Forelimb muscle (tissue), 1 donor: ENCODE results near the gene TP53TG5. TPM values are rescaled to one million over a fixed set of nuclear protein-coding genes. Genes with fewer than 3 reads are reported as not detected.

Source experiments
- DNase-seq: peaks from one replicate; pipeline ENCODE4 v3.0.0-alpha.2; 2013; ENCODE audit warnings: low read depth
- polyA plus RNA-seq: library from polyadenylated mRNA; unstranded; fragments of 120-200 nt; gene quantifications from one replicate; pipeline ENCODE4 v1.2.1, GENCODE V29; 2013; ENCODE audit not compliant: insufficient read length

Gene TP53TG5
- polyA plus RNA-seq, 1 donor = 0.68 TPM

GRCh38 chr20:45325371-45325770, 52.8 kb downstream of the TP53TG5 start:
- DNase-seq = no peak

GRCh38 chr20:45323731-45324130, 54.4 kb downstream of the TP53TG5 start:
- DNase-seq = no peak

- DNase-seq = peak; percentile 22
These were observed 55.2 kb downstream of the TP53TG5 start for GRCh38 chr20:45322952-45323383.

Other genes with a start within 250 kb of the TP53TG5 start
- not detected for gene PI3, start 203.4 kb downstream of the TP53TG5 start, polyA plus RNA-seq
- gene SEMG1, start 171.3 kb downstream of the TP53TG5 start, polyA plus RNA-seq = not detected
- gene SEMG2, start 157.0 kb downstream of the TP53TG5 start, polyA plus RNA-seq = not detected
- gene SLPI, start 123.8 kb downstream of the TP53TG5 start, polyA plus RNA-seq = not detected
- not detected for gene RBPJL, start 71.5 kb downstream of the TP53TG5 start, polyA plus RNA-seq
- gene MATN4, start 70.0 kb downstream of the TP53TG5 start, polyA plus RNA-seq = 0.57 TPM
- gene SDC4, start 29.9 kb downstream of the TP53TG5 start, polyA plus RNA-seq = 8.5 TPM
- 14.2 TPM for gene SYS1, start 15.2 kb downstream of the TP53TG5 start, polyA plus RNA-seq
- gene DBNDD2, start 30.0 kb upstream of the TP53TG5 start, polyA plus RNA-seq = 30.5 TPM
- gene PIGT, start 37.8 kb upstream of the TP53TG5 start, polyA plus RNA-seq = 70.1 TPM
- gene WFDC2, start 91.4 kb upstream of the TP53TG5 start, polyA plus RNA-seq = 0.25 TPM
- gene SPINT3, start 137.3 kb upstream of the TP53TG5 start, polyA plus RNA-seq = not detected
- not detected for gene WFDC6, start 161.2 kb upstream of the TP53TG5 start, polyA plus RNA-seq
- not detected for gene EPPIN, start 169.1 kb upstream of the TP53TG5 start, polyA plus RNA-seq
- gene WFDC8, start 201.0 kb upstream of the TP53TG5 start, polyA plus RNA-seq = not detected